HEK293 (cell line): Measurements from ENCODE around the gene CCDC74A.

Experiments
- CTCF ChIP-seq: fragments of 450-650 bp; formaldehyde crosslinking; IDR thresholded peaks from 2 replicates; pipeline ENCODE4 v1.5.1; 2016; ENCODE audit warnings: missing biosample characterization, missing genetic modification characterization
- FEZF1 ChIP-seq: fragments of 450-650 bp; formaldehyde crosslinking; IDR thresholded peaks from 2 replicates; pipeline ENCODE4 v1.5.1; 2016; ENCODE audit warnings: missing biosample characterization, missing genetic modification characterization
- KLF7 ChIP-seq: fragments of 450-650 bp; formaldehyde crosslinking; IDR thresholded peaks from 2 replicates; pipeline ENCODE4 v1.5.1; 2016; ENCODE audit warnings: missing biosample characterization, missing genetic modification characterization, borderline replicate concordance
- KLF8 ChIP-seq: fragments of 450-650 bp; formaldehyde crosslinking; IDR thresholded peaks from 2 replicates; pipeline ENCODE4 v1.5.1; 2016; ENCODE audit warnings: missing biosample characterization, missing genetic modification characterization
- PBX3 ChIP-seq: sonication (generic); formaldehyde crosslinking; IDR thresholded peaks from 2 replicates; pipeline ENCODE4 v1.8.1; 2022; ENCODE audit warnings: mild to moderate bottlenecking, moderate library complexity, missing genetic modification reagents
- PRDM10 ChIP-seq: fragments of 450-650 bp; formaldehyde crosslinking; IDR thresholded peaks from 2 replicates; pipeline ENCODE4 v1.5.1; 2016; ENCODE audit warnings: missing biosample characterization, missing genetic modification characterization
- SETDB1 ChIP-seq: IDR thresholded peaks from one replicate; pipeline ENCODE4 v1.6.1; 2017; ENCODE audit warnings: mild to moderate bottlenecking, low read length, moderate library complexity, mixed read lengths; ENCODE audit not compliant: insufficient read length
- WT1 ChIP-seq: fragments of 450-650 bp; formaldehyde crosslinking; IDR thresholded peaks from 2 replicates; pipeline ENCODE4 v1.5.1; 2016; ENCODE audit warnings: missing biosample characterization, missing genetic modification characterization
- YY1 ChIP-seq: fragments of 450-650 bp; formaldehyde crosslinking; IDR thresholded peaks from 2 replicates; pipeline ENCODE4 v1.5.1; 2018; ENCODE audit warnings: missing biosample characterization, missing genetic modification characterization
- YY2 ChIP-seq: fragments of 450-650 bp; formaldehyde crosslinking; IDR thresholded peaks from 2 replicates; pipeline ENCODE4 v1.5.1; 2016; ENCODE audit warnings: missing biosample characterization, missing genetic modification characterization
- ZBTB10 ChIP-seq: fragments of 450-650 bp; formaldehyde crosslinking; IDR thresholded peaks from 2 replicates; pipeline ENCODE4 v1.5.1; 2016; ENCODE audit warnings: missing biosample characterization, missing genetic modification characterization
- ZBTB20 ChIP-seq: fragments of 450-650 bp; formaldehyde crosslinking; IDR thresholded peaks from 2 replicates; pipeline ENCODE4 v1.5.1; 2016; ENCODE audit warnings: missing biosample characterization, missing genetic modification characterization
- ZBTB7A ChIP-seq: fragments of 450-650 bp; formaldehyde crosslinking; IDR thresholded peaks from 2 replicates; pipeline ENCODE4 v1.5.1; 2016; ENCODE audit warnings: low read depth, missing biosample characterization, missing genetic modification characterization
- ZFP37 ChIP-seq: fragments of 450-650 bp; formaldehyde crosslinking; IDR thresholded peaks from 2 replicates; pipeline ENCODE4 v1.5.1; 2016; ENCODE audit warnings: missing biosample characterization, missing genetic modification characterization
- ZFP69B ChIP-seq: fragments of 450-650 bp; formaldehyde crosslinking; IDR thresholded peaks from 2 replicates; pipeline ENCODE4 v1.5.1; 2016; ENCODE audit warnings: missing biosample characterization, missing genetic modification characterization
- ZNF18 ChIP-seq: fragments of 450-650 bp; formaldehyde crosslinking; IDR thresholded peaks from 2 replicates; pipeline ENCODE4 v1.5.1; 2016; ENCODE audit warnings: missing biosample characterization, missing genetic modification characterization
- ZNF266 ChIP-seq: fragments of 450-650 bp; formaldehyde crosslinking; IDR thresholded peaks from 2 replicates; pipeline ENCODE4 v1.5.1; 2016; ENCODE audit warnings: missing biosample characterization, missing genetic modification characterization, low read depth
- ZNF366 ChIP-seq: fragments of 450-650 bp; formaldehyde crosslinking; conservative IDR thresholded peaks from 2 replicates; pipeline ENCODE4 v1.5.1; 2016; ENCODE audit warnings: missing biosample characterization, missing genetic modification characterization
- ZNF449 ChIP-seq: fragments of 450-650 bp; formaldehyde crosslinking; IDR thresholded peaks from 2 replicates; pipeline ENCODE4 v1.5.1; 2017; ENCODE audit warnings: missing biosample characterization, mild to moderate bottlenecking, missing genetic modification characterization, moderate library complexity
- ZNF561 ChIP-seq: fragments of 450-650 bp; IDR thresholded peaks from 2 replicates; pipeline ENCODE4 v1.5.1; 2018; ENCODE audit warnings: missing biosample characterization, missing genetic modification characterization, borderline replicate concordance
- ZNF670 ChIP-seq: fragments of 450-650 bp; formaldehyde crosslinking; IDR thresholded peaks from 2 replicates; pipeline ENCODE4 v1.5.1; 2016; ENCODE audit warnings: missing biosample characterization, missing genetic modification characterization, low read depth
- ZNF704 ChIP-seq: fragments of 450-650 bp; formaldehyde crosslinking; IDR thresholded peaks from 2 replicates; pipeline ENCODE4 v1.5.1; 2016; ENCODE audit warnings: missing biosample characterization, missing genetic modification characterization
- ZNF747 ChIP-seq: fragments of 450-650 bp; formaldehyde crosslinking; IDR thresholded peaks from 2 replicates; pipeline ENCODE4 v1.5.1; 2016; ENCODE audit warnings: missing biosample characterization, missing genetic modification characterization
- ZNF785 ChIP-seq: fragments of 450-650 bp; formaldehyde crosslinking; IDR thresholded peaks from 2 replicates; pipeline ENCODE4 v1.5.1; 2016; ENCODE audit warnings: missing biosample characterization, missing genetic modification characterization
- ZXDB ChIP-seq: fragments of 450-650 bp; formaldehyde crosslinking; IDR thresholded peaks from 2 replicates; pipeline ENCODE4 v1.5.1; 2016; ENCODE audit warnings: missing biosample characterization, missing genetic modification characterization

CCDC74A gene

GRCh38 chr2:131492418-131493198, 35.1 kb upstream of the CCDC74A start (continued):
- peak; percentile 93 for TF ChIP-seq ZBTB10 (tag by site-specific recombination)
- TF ChIP-seq WT1 (tag by site-specific recombination): peak; percentile 37; the same call in 1 of the 2 replicates
- TF ChIP-seq ZBTB20 (tag by site-specific recombination): peak; percentile 24; the same call in 1 of the 2 replicates
- 0 out of 2 replicates have a peak, but pooled peaks have one; percentile 21 for TF ChIP-seq ZNF366 (tag by site-specific recombination)
- TF ChIP-seq ZNF266: no peak
- no peak for TF ChIP-seq ZNF670
- 0 out of 2 replicates have a peak, but pooled peaks have one; percentile 44 for TF ChIP-seq PRDM10 (tag by site-specific recombination)
- peak; percentile 72; the same call in 1 of the 2 replicates for TF ChIP-seq ZBTB7A
- peak; percentile 72; the same call in 1 of the 2 replicates for TF ChIP-seq ZFP69B (tag by site-specific recombination)
- TF ChIP-seq YY1: peak; percentile 62; the same call in 1 of the 2 replicates
- TF ChIP-seq ZXDB (tag by site-specific recombination): 0 out of 2 replicates have a peak, but pooled peaks have one; percentile 43
- TF ChIP-seq SETDB1: peak; percentile 22
- TF ChIP-seq KLF8: peak; percentile 95
- TF ChIP-seq ZNF18 (tag by site-specific recombination): no peak
- peak; percentile 15; the same call in 1 of the 2 replicates for TF ChIP-seq ZFP37 (tag by site-specific recombination)
- peak; percentile 75 for TF ChIP-seq YY2
- TF ChIP-seq ZNF785: no peak
- 0 out of 2 replicates have a peak, but pooled peaks have one; percentile 69 for TF ChIP-seq ZNF704 (tag by site-specific recombination)
- TF ChIP-seq ZNF449 (tag by site-specific recombination): peak; percentile 40; the same call in 1 of the 2 replicates
- peak; percentile 99 for TF ChIP-seq CTCF
- TF ChIP-seq KLF7 (tag by site-specific recombination): peak; percentile 95
- peak; percentile 48; the same call in 1 of the 2 replicates for TF ChIP-seq FEZF1 (tag by site-specific recombination)
- TF ChIP-seq PBX3 (CRISPR knock-in tag): 0 out of 2 replicates have a peak, but pooled peaks have one; percentile 90
- TF ChIP-seq ZNF747 (tag by site-specific recombination): no peak
- peak; percentile 25; the same call in 1 of the 2 replicates for TF ChIP-seq ZNF561 (tag by site-specific recombination)
